Measurements from ENCODE around the gene PTPN23.

The PTPN23 gene

GRCh38 chr3:47421741-47422649, 41.2 kb downstream of the PTPN23 start:
- 0 out of 2 replicates have a peak, but pooled peaks cover 3% of the 10 kb centered on the region for H3K4me1 ChIP-seq (ENCODE audit: control insufficient read depth, insufficient read depth, low read length)
- H3K9ac ChIP-seq (ENCODE audit: low read length), result no peak overlapping the region
- no peak overlapping the region for H3K4me3 ChIP-seq (ENCODE audit: low read depth, low read length)
- no peak overlapping the region for H3K27ac ChIP-seq (ENCODE audit: low read depth, low read length)
- H3K36me3 ChIP-seq (ENCODE audit: control insufficient read depth, insufficient read depth, low read length), result peaks cover 74% of the 10 kb centered on the region
- no peaks in the 10 kb centered on the region for H3K9me3 ChIP-seq (ENCODE audit: control insufficient read depth, insufficient read depth, low read depth, low read length)
- H3K27me3 ChIP-seq (ENCODE audit: control insufficient read depth, insufficient read depth, low read length), result no peaks in the 10 kb centered on the region

- Histone ChIP-seq H3K4me1 (ENCODE audit: control insufficient read depth, insufficient read depth, low read length) (0 out of 2 replicates have a peak, but pooled peaks cover 3% of the 10 kb centered on the region), H3K9ac (ENCODE audit: low read length) (no peak overlapping the region), H3K27me3 (ENCODE audit: control insufficient read depth, insufficient read depth, low read length) (no peaks in the 10 kb centered on the region), H3K27ac (ENCODE audit: low read depth, low read length) (no peak overlapping the region), H3K4me3 (ENCODE audit: low read depth, low read length) (no peak overlapping the region), H3K9me3 (ENCODE audit: control insufficient read depth, insufficient read depth, low read depth, low read length) (no peaks in the 10 kb centered on the region), H3K36me3 (ENCODE audit: control insufficient read depth, insufficient read depth, low read length) (peaks cover 78% of the 10 kb centered on the region)
Observed at GRCh38 chr3:47422743-47423142, 41.9 kb downstream of the PTPN23 start.

- no peak overlapping the region for H3K4me3 ChIP-seq (ENCODE audit: low read depth, low read length)
- H3K27me3 ChIP-seq (ENCODE audit: control insufficient read depth, insufficient read depth, low read length), result no peaks in the 10 kb centered on the region
- H3K36me3 ChIP-seq (ENCODE audit: control insufficient read depth, insufficient read depth, low read length), result peaks cover 81% of the 10 kb centered on the region
- H3K9me3 ChIP-seq (ENCODE audit: control insufficient read depth, insufficient read depth, low read depth, low read length), result no peaks in the 10 kb centered on the region
- 0 out of 2 replicates have a peak, but pooled peaks cover 3% of the 10 kb centered on the region for H3K4me1 ChIP-seq (ENCODE audit: control insufficient read depth, insufficient read depth, low read length)
- H3K27ac ChIP-seq (ENCODE audit: low read depth, low read length), result no peak overlapping the region
- no peak overlapping the region for H3K9ac ChIP-seq (ENCODE audit: low read length)
Observed at GRCh38 chr3:47423548-47424145, 42.8 kb downstream of the PTPN23 start.

- H3K4me3 ChIP-seq (ENCODE audit: low read depth, low read length), result no peak overlapping the region
- H3K4me1 ChIP-seq (ENCODE audit: control insufficient read depth, insufficient read depth, low read length), result 0 out of 2 replicates have a peak, but pooled peaks cover 3% of the 10 kb centered on the region
- H3K9me3 ChIP-seq (ENCODE audit: control insufficient read depth, insufficient read depth, low read depth, low read length), result no peaks in the 10 kb centered on the region
- H3K27ac ChIP-seq (ENCODE audit: low read depth, low read length), result no peak overlapping the region
- H3K9ac ChIP-seq (ENCODE audit: low read length), result no peak overlapping the region
- H3K36me3 ChIP-seq (ENCODE audit: control insufficient read depth, insufficient read depth, low read length), result peaks cover 71% of the 10 kb centered on the region
- no peaks in the 10 kb centered on the region for H3K27me3 ChIP-seq (ENCODE audit: control insufficient read depth, insufficient read depth, low read length)
Observed at GRCh38 chr3:47424434-47425382, 43.9 kb downstream of the PTPN23 start.

- Histone ChIP-seq H3K9ac (ENCODE audit: low read length) (no peak overlapping the region), H3K4me3 (ENCODE audit: low read depth, low read length) (no peak overlapping the region), H3K36me3 (ENCODE audit: control insufficient read depth, insufficient read depth, low read length) (peaks cover 69% of the 10 kb centered on the region), H3K4me1 (ENCODE audit: control insufficient read depth, insufficient read depth, low read length) (0 out of 2 replicates have a peak, but pooled peaks cover 3% of the 10 kb centered on the region), H3K9me3 (ENCODE audit: control insufficient read depth, insufficient read depth, low read depth, low read length) (no peaks in the 10 kb centered on the region), H3K27ac (ENCODE audit: low read depth, low read length) (no peak overlapping the region), H3K27me3 (ENCODE audit: control insufficient read depth, insufficient read depth, low read length) (no peaks in the 10 kb centered on the region)
Observed at GRCh38 chr3:47425383-47425778, 44.6 kb downstream of the PTPN23 start.

GRCh38 chr3:47425959-47426358, 45.1 kb downstream of the PTPN23 start:
- H3K36me3 ChIP-seq (ENCODE audit: control insufficient read depth, insufficient read depth, low read length), result peaks cover 66% of the 10 kb centered on the region

GRCh38 chr3:47427866-47428265, 47.0 kb downstream of the PTPN23 start:
- Histone ChIP-seq H3K36me3 (ENCODE audit: control insufficient read depth, insufficient read depth, low read length) (peaks cover 67% of the 10 kb centered on the region), H3K27ac (ENCODE audit: low read depth, low read length) (no peak overlapping the region), H3K9me3 (ENCODE audit: control insufficient read depth, insufficient read depth, low read depth, low read length) (no peaks in the 10 kb centered on the region), H3K9ac (ENCODE audit: low read length) (no peak overlapping the region), H3K4me3 (ENCODE audit: low read depth, low read length) (no peak overlapping the region), H3K27me3 (ENCODE audit: control insufficient read depth, insufficient read depth, low read length) (no peaks in the 10 kb centered on the region), H3K4me1 (ENCODE audit: control insufficient read depth, insufficient read depth, low read length) (no peaks in the 10 kb centered on the region)

More at GRCh38 chr3:47425959-47426358, 45.1 kb downstream of the PTPN23 start:
- Histone ChIP-seq H3K27ac (ENCODE audit: low read depth, low read length) (no peak overlapping the region), H3K9ac (ENCODE audit: low read length) (no peak overlapping the region), H3K27me3 (ENCODE audit: control insufficient read depth, insufficient read depth, low read length) (no peaks in the 10 kb centered on the region), H3K9me3 (ENCODE audit: control insufficient read depth, insufficient read depth, low read depth, low read length) (no peaks in the 10 kb centered on the region), H3K4me1 (ENCODE audit: control insufficient read depth, insufficient read depth, low read length) (no peaks in the 10 kb centered on the region), H3K4me3 (ENCODE audit: low read depth, low read length) (no peak overlapping the region)

GRCh38 chr3:47428662-47429061, 47.8 kb downstream of the PTPN23 start:
- Histone ChIP-seq H3K4me3 (ENCODE audit: low read depth, low read length) (no peak overlapping the region), H3K27ac (ENCODE audit: low read depth, low read length) (no peak overlapping the region), H3K36me3 (ENCODE audit: control insufficient read depth, insufficient read depth, low read length) (peaks cover 73% of the 10 kb centered on the region), H3K27me3 (ENCODE audit: control insufficient read depth, insufficient read depth, low read length) (no peaks in the 10 kb centered on the region), H3K9me3 (ENCODE audit: control insufficient read depth, insufficient read depth, low read depth, low read length) (no peaks in the 10 kb centered on the region), H3K4me1 (ENCODE audit: control insufficient read depth, insufficient read depth, low read length) (no peaks in the 10 kb centered on the region), H3K9ac (ENCODE audit: low read length) (no peak overlapping the region)

GRCh38 chr3:47429476-47430270, 48.9 kb downstream of the PTPN23 start:
- H3K9me3 ChIP-seq (ENCODE audit: control insufficient read depth, insufficient read depth, low read depth, low read length), result no peaks in the 10 kb centered on the region
- H3K27ac ChIP-seq (ENCODE audit: low read depth, low read length), result no peak overlapping the region
- H3K36me3 ChIP-seq (ENCODE audit: control insufficient read depth, insufficient read depth, low read length), result peaks cover 73% of the 10 kb centered on the region
- H3K9ac ChIP-seq (ENCODE audit: low read length), result no peak overlapping the region
- no peaks in the 10 kb centered on the region for H3K4me1 ChIP-seq (ENCODE audit: control insufficient read depth, insufficient read depth, low read length)
- H3K4me3 ChIP-seq (ENCODE audit: low read depth, low read length), result no peak overlapping the region
- no peaks in the 10 kb centered on the region for H3K27me3 ChIP-seq (ENCODE audit: control insufficient read depth, insufficient read depth, low read length)

GRCh38 chr3:47430606-47431005, 49.8 kb downstream of the PTPN23 start:
- H3K27ac ChIP-seq (ENCODE audit: low read depth, low read length), result no peak overlapping the region
- H3K9me3 ChIP-seq (ENCODE audit: control insufficient read depth, insufficient read depth, low read depth, low read length), result no peaks in the 10 kb centered on the region
- H3K9ac ChIP-seq (ENCODE audit: low read length), result no peak overlapping the region
- H3K4me3 ChIP-seq (ENCODE audit: low read depth, low read length), result no peak overlapping the region
- no peaks in the 10 kb centered on the region for H3K27me3 ChIP-seq (ENCODE audit: control insufficient read depth, insufficient read depth, low read length)
- H3K36me3 ChIP-seq (ENCODE audit: control insufficient read depth, insufficient read depth, low read length), result peaks cover 69% of the 10 kb centered on the region
- no peaks in the 10 kb centered on the region for H3K4me1 ChIP-seq (ENCODE audit: control insufficient read depth, insufficient read depth, low read length)

Measured in HUES6 (cell line).